Measurements from ENCODE around the gene VAV1.
"Not testable (repeated sequence)": the region's sequence is repeated elsewhere in the genome, so short reads cannot be mapped to it uniquely, and the experiment has no call there.

VAV1 gene

DNA sequence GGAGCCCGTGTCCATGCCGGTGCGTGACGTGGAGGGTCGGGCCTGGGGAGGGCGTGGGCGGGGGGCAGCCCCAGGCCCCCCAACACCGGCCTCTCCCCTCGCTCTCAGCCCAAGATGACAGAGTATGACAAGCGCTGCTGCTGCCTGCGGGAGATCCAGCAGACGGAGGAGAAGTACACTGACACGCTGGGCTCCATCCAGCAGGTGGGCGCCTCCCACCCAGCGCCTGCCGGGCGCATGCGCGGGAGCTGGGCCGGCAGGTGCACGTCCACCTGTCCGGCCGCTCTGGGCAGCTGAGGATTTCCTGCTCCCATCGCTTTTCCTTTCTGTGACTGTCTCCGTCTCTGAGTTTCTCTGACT, 49.8 kb downstream of the VAV1 start:
- DNase-seq = no peak

- DNase-seq = no peak
Measured at GRCh38 chr19:6825076-6825774, 52.7 kb downstream of the VAV1 start.

- DNase-seq = no peak
Measured at GRCh38 chr19:6826281-6826920, 53.9 kb downstream of the VAV1 start.

DNA sequence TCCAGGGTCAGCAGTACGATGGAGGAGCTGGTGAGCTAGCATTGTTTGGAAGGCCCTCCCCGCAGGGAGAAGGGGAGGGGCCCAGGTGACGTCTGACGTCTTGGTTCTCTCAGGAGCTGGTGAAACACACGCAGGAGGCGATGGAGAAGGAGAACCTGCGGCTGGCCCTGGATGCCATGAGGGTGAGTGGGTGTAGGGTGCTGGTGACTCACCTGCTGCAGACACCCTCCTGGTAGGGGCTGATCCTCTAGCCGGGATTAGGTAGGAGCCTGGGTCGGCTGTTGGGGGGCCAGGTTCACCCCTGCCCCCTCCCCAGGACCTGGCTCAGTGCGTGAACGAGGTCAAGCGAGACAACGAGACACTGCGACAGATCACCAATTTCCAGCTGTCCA, 55.8 kb downstream of the VAV1 start:
- DNase-seq = no peak

- DNase-seq = no peak
Measured at GRCh38 chr19:6828698-6829633, 56.5 kb downstream of the VAV1 start.

- DNase-seq = not testable (repeated sequence)
Measured at GRCh38 chr19:6829829-6830228, 57.3 kb downstream of the VAV1 start.

- DNase-seq = not testable (repeated sequence)
Measured at GRCh38 chr19:6831084-6831483, 58.6 kb downstream of the VAV1 start.

GRCh38 chr19:6832412-6832811, 59.9 kb downstream of the VAV1 start:
- no peak for DNase-seq

GRCh38 chr19:6833166-6833790, 60.8 kb downstream of the VAV1 start:
- no peak for DNase-seq

- no peak for DNase-seq
Measured at GRCh38 chr19:6834433-6834832, 61.9 kb downstream of the VAV1 start.

- no peak for DNase-seq
Measured at GRCh38 chr19:6835501-6835900, 63.0 kb downstream of the VAV1 start.

GRCh38 chr19:6837525-6837924, 65.0 kb downstream of the VAV1 start:
- no peak for DNase-seq

GRCh38 chr19:6838062-6838655, 65.7 kb downstream of the VAV1 start:
- no peak for DNase-seq

DNA sequence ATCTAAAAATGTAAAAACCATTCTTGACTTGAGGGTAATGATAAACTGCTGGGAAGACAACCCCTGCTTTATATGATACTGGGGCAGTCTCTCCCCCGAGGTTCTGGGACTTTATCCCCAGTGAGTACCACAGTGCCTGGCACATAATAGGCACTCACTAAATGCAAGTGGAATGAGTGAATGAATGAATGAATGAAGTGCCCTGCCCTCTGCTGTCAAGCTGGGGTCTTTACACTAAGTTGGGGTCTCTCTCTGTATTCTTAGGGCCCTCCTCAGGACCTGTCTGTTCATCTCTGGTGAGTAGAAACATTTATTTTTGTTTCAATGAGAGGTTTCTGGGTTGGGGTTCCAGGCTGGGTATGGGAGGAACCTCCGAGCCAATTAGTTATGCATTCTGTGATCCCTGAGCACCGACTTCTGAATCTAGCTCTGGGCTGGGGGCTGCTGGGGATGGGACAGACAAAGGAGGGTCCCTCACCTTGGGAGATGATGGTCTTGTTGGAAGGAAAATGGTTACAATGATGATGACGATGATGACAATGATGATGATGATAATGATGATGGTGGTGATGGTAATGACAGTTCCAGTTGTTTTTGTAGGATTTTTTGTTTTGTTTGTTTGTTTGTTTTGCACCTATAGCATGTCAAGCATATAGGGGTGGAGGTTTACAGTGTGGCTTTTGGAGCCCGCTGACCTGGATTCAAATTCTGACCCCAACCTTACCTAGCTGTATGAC, 70.5 kb downstream of the VAV1 start:
- DNase-seq = no peak

DNA sequence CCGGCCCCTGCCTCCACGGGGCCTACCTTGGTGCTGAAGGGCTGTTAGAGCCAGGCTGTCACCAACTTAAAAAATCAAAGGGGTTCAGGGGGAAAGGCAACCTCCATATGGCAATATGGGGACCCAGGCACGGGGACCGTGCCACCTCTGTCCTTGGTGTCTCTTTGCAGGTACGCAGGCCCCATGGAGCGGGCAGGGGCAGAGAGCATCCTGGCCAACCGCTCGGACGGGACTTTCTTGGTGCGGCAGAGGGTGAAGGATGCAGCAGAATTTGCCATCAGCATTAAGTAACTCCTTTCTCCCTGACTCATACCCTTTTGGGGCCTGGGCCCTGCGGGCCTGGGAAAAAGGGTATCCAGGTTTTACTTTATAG, 75.3 kb downstream of the VAV1 start:
- DNase-seq = no peak

DNA sequence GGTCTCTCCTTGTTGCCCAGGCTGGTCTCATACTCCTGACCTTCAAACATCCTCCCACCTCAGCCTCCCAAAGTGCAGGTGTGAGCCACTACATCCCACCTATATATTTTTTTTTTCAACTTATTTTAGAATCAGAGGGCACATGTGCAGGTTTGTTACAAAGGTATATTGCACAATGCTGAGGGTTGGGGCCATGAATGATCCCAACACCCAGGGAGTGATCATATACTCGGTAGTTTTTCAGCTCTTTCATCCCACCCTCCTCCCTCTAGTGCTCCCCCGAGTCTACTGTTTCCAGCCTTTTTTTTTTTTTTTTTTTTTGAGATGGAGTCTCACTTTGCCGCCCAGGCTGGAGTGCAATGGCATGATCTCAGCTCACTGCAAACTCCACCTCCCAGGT, 76.5 kb downstream of the VAV1 start:
- DNase-seq = no peak

- DNase-seq = no peak
Measured at GRCh38 chr19:6849876-6850275, 77.4 kb downstream of the VAV1 start.

GRCh38 chr19:6851359-6851758, 78.9 kb downstream of the VAV1 start:
- DNase-seq = no peak

- no peak for DNase-seq
Measured at GRCh38 chr19:6852001-6852400, 79.5 kb downstream of the VAV1 start.

DNA sequence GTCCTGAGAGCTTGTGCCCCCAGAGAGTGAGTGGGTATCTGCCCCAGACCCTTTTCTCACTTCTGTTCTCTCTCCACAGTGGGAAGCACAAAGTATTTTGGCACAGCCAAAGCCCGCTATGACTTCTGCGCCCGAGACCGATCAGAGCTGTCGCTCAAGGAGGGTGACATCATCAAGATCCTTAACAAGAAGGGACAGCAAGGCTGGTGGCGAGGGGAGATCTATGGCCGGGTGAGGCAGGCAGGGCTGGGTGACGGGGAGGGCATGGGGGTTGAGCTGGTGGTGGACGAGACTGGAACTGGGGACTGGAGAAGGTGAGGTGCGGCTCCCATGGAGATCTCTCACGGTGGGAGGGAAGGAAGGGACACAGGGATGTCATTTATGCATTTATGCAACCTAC, 81.4 kb downstream of the VAV1 start:
- no peak for DNase-seq

GRCh38 chr19:6854758-6855157, 82.2 kb downstream of the VAV1 start:
- no peak for DNase-seq

GRCh38 chr19:6856749-6857372, 84.4 kb downstream of the VAV1 start:
- DNase-seq = no peak
